Measurements from ENCODE around the gene SETD6.
"Not testable (repeated sequence)": the region's sequence is repeated elsewhere in the genome, so short reads cannot be mapped to it uniquely, and the experiment has no call there.

SETD6 gene

DNA sequence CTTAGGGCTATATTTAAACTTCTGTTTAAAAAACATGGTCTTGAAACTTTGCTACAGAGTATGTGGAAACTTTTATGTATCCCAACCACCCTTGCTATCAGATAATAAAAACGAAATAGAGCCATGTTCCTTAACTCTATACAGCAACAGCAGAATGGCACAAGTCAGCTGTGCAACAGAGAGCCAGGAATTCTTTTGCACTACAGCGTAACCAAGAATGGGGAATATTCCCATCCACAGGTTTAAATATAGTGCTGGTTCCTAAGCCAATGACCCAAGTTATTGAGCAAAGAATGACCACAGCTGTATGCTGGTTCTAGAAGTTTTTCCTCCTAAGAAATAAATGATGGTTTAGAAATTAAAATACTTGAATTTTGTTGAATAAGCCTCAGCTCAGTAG is 33.1 kb downstream of the SETD6 start:
- no peak for DNase-seq

DNA sequence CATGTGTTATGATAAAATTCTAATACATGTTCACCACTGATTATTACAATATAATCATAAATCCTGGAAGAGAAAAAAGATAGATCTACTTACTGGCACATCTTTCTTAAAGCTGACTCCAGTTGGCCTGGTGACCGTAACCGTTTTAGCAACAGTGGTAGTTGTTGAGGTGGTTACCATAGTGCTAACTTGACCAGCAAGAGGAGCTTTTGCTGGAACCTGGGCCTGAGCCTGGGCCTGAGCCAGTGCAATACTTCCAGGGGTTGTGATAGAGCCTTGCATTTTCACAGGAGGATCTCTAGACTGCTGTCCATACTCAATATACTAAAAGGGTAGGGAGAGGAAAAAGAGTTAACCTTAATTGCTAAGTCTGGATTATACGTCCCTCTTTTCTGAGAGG is 36.2 kb downstream of the SETD6 start:
- DNase-seq = no peak

DNA sequence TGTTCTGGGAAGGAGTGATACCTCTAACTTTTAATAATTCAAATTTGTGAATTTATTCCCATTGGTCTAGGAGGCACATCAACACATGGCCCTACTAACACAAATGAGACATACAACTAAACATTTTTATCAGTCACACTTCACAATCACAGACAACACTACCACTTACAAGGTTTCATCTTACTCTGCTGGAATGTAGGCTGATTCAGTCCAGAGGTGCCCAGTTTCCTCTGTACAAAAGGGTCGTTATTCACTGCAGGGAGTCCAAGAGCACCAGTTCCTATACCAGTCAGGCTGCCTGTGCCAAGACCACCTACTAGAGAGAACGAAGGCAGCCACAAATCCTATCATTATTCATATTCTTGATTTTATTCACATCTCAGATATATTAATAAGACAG is 41.4 kb downstream of the SETD6 start:
- DNase-seq = no peak

- DNase-seq = no peak
These were observed 47.9 kb downstream of the SETD6 start for GRCh38 chr16:58563235-58563634.

DNA sequence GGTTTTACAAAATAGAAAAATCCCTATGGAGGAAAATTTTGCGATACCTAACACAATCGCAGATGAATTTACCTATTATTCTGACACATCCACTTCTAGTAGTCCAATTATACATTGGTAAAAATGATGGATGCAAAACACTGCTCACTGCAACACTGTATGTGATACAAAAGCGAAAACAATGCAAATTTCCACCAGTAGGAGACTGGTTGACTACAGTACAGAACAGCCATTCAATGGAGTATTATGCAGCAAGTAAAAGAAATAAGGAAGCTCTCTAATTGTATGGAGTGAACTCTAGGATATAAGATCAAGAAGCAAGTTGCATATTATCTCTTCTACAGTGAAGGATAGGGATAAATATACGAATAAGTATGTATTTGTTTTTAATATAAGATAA is 48.5 kb downstream of the SETD6 start:
- DNase-seq = no peak

GRCh38 chr16:58565697-58566096 is 50.4 kb downstream of the SETD6 start:
- DNase-seq = not testable (repeated sequence)

Data from activated effector memory CD4-positive, alpha-beta T cell treated with Interleukin-2 at 50 U/mL for 16 hours (primary cell).